Neuronal stem cell (in vitro differentiated cells): ENCODE results near the gene MRPL58.

Experiments used
- DNase-seq: peaks from one replicate; pipeline ENCODE4 v3.0.0-alpha.2; 2013; ENCODE audit warnings: low spot score
- H2AFZ ChIP-seq: one replicate; pipeline ENCODE4 v1.6.1; 2013; ENCODE audit warnings: mild to moderate bottlenecking, low read length, inconsistent platforms
- H2AK5ac ChIP-seq: 2 replicates; pipeline ENCODE4 v1.6.1; 2013; ENCODE audit warnings: low read depth, mild to moderate bottlenecking, inconsistent platforms, low read length, moderate library complexity, mixed read lengths
- H2BK120ac ChIP-seq: 2 replicates; pipeline ENCODE4 v1.6.1; 2013; ENCODE audit warnings: low read depth, mild to moderate bottlenecking, inconsistent platforms, low read length, moderate library complexity, mixed read lengths
- H2BK12ac ChIP-seq: one replicate; pipeline ENCODE4 v1.6.1; 2013; ENCODE audit warnings: low read length, inconsistent platforms
- H2BK15ac ChIP-seq: 2 replicates; pipeline ENCODE4 v1.6.1; 2013; ENCODE audit warnings: mild to moderate bottlenecking, low read length, inconsistent platforms, mixed read lengths
- H2BK5ac ChIP-seq: one replicate; pipeline ENCODE4 v1.6.1; 2013; ENCODE audit warnings: inconsistent platforms, mild to moderate bottlenecking, low read length, moderate library complexity
- H3K14ac ChIP-seq: one replicate; pipeline ENCODE4 v1.6.1; 2013; ENCODE audit warnings: low read length, inconsistent platforms
- H3K18ac ChIP-seq: 2 replicates; pipeline ENCODE4 v1.6.1; 2013; ENCODE audit warnings: low read length, inconsistent platforms
- H3K23ac ChIP-seq: 2 replicates; pipeline ENCODE4 v1.6.1; 2013; ENCODE audit warnings: low read depth, mild to moderate bottlenecking, mixed read lengths, low read length, inconsistent platforms; ENCODE audit not compliant: poor library complexity
- H3K27ac ChIP-seq: replicated peaks from 3 replicates; pipeline ENCODE4 v1.5.1; 2013; ENCODE audit warnings: low read length, inconsistent platforms
- H3K27me3 ChIP-seq, 3 experiments: 2 replicates each; pipeline ENCODE4 v1.6.1; 2013; ENCODE audit warnings: low read length in 3 of 3, mild to moderate bottlenecking in 2 of 3, inconsistent platforms in 1 of 3, low read depth in 1 of 3, mixed read lengths in 1 of 3, moderate library complexity in 1 of 3; ENCODE audit not compliant: control insufficient read depth in 3 of 3, insufficient read depth in 3 of 3
- H3K36me3 ChIP-seq, 2 donors: replicated peaks in 1 of 2; 2 replicates each; pipeline ENCODE4 v1.6.1; 2013; ENCODE audit warnings: low read length in 2 of 2; ENCODE audit not compliant: control insufficient read depth in 2 of 2, insufficient read depth in 2 of 2
- H3K4ac ChIP-seq: 2 replicates; pipeline ENCODE4 v1.6.1; 2013; ENCODE audit warnings: inconsistent platforms, mild to moderate bottlenecking, low read length, moderate library complexity
- H3K4me1 ChIP-seq, 2 donors: 1 replicate in 1 of 2; 2 replicates in 1 of 2; pipeline ENCODE4 v1.6.1; 2013; ENCODE audit warnings: low read length in 2 of 2, low read depth in 1 of 2; ENCODE audit not compliant: control insufficient read depth in 2 of 2, insufficient read depth in 1 of 2
- H3K4me2 ChIP-seq: one replicate; pipeline ENCODE4 v1.6.1; 2013; ENCODE audit warnings: mild to moderate bottlenecking, low read length, inconsistent platforms; ENCODE audit not compliant: insufficient read depth, poor library complexity, severe bottlenecking
- H3K4me3 ChIP-seq, 2 donors: 2 replicates each; pipeline ENCODE4 v1.5.1; 2013; ENCODE audit warnings: low read length in 2 of 2, mild to moderate bottlenecking in 2 of 2, inconsistent platforms in 1 of 2, moderate library complexity in 1 of 2
- H3K79me1 ChIP-seq: one replicate; pipeline ENCODE4 v1.6.1; 2013; ENCODE audit warnings: low read depth, mild to moderate bottlenecking, inconsistent platforms, low read length, moderate library complexity
- H3K9ac ChIP-seq: one replicate; pipeline ENCODE4 v1.6.1; 2013; ENCODE audit warnings: mild to moderate bottlenecking, low read depth, low read length, inconsistent platforms; ENCODE audit not compliant: poor library complexity
- H3K9me3 ChIP-seq, 2 donors: replicated peaks in 1 of 2; 2 replicates each; pipeline versions ENCODE3 to v1.6.1; 2013; ENCODE audit warnings: low read length in 2 of 2, mild to moderate bottlenecking in 2 of 2, inconsistent platforms in 1 of 2, low read depth in 1 of 2, mixed read lengths in 1 of 2, moderate library complexity in 1 of 2; ENCODE audit not compliant: control insufficient read depth in 2 of 2, insufficient read depth in 1 of 2
- H4K8ac ChIP-seq: one replicate; pipeline ENCODE4 v1.6.1; 2013; ENCODE audit warnings: low read depth, mild to moderate bottlenecking, inconsistent platforms, low read length, moderate library complexity
- H4K91ac ChIP-seq: one replicate; pipeline ENCODE4 v1.6.1; 2013; ENCODE audit warnings: low read length, low read depth, mild to moderate bottlenecking, inconsistent platforms; ENCODE audit not compliant: poor library complexity
- WGBS, 2 donors: extraction: QIAGEN DNeasy Blood & Tissue Kit; methylation state at CpG; one replicate each; pipeline ENCODE4 v1.1.7; 2013; ENCODE audit warnings: missing lambda C conversion rate in 2 of 2, mixed read lengths in 1 of 2; ENCODE audit not compliant: insufficient read length in 2 of 2, insufficient replicate concordance in 1 of 2; ENCODE audit errors: extremely low coverage in 2 of 2; 5-methylcytosine and 5-hydroxymethylcytosine counted together

The MRPL58 gene

DNA sequence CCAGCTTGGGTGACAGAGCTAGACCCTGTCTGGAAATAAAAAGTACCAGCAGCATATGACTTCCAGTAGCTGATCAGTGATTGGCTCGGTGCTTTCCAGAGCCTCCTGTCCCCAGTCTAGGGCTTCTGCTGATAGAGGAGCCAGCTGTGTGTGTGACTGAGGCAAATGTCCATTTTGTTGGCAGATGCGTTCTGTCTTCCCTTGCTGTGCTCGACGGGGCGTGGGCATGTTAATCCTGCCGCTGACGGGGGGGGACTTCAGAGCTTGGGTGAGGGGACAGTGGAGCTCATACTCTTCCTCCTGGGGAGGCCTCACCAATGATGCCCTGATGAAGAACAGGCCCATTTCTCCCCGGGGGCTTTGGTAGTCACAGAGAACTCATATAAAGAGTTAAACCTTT is 49.1 kb downstream of the MRPL58 start:
- no peaks in the 10 kb centered on the region for H3K9me3 ChIP-seq
- no peaks in the 10 kb centered on the region for H3K4me1 ChIP-seq
- no peak overlapping the region for H3K4me2 ChIP-seq
- no peak overlapping the region for H2AFZ ChIP-seq
- H2BK120ac ChIP-seq: no peak overlapping the region
- no peak overlapping the region for H2BK15ac ChIP-seq
- no peak overlapping the region for H2AK5ac ChIP-seq
- H2BK12ac ChIP-seq: no peak overlapping the region
- H3K18ac ChIP-seq: no peak overlapping the region
- no peak for DNase-seq
- no CpG with 5 or more reads among the region's 8 CpGs for WGBS, 2 donors
- H3K14ac ChIP-seq: no peak overlapping the region
- no peak overlapping the region for H3K4ac ChIP-seq
- H3K27ac ChIP-seq: no peak overlapping the region
- no peak overlapping the region for H2BK5ac ChIP-seq
- peaks cover 44 to 79% of the 10 kb centered on the region in 2 donors for H3K36me3 ChIP-seq
- no peak overlapping the region for H4K8ac ChIP-seq
- no peaks in the 10 kb centered on the region for H3K79me1 ChIP-seq
- H3K23ac ChIP-seq: no peak overlapping the region
- H3K9ac ChIP-seq: no peak overlapping the region
- H4K91ac ChIP-seq: no peak overlapping the region
- H3K4me3 ChIP-seq: no peak overlapping the region
- no peaks in the 10 kb centered on the region for H3K27me3 ChIP-seq

DNA sequence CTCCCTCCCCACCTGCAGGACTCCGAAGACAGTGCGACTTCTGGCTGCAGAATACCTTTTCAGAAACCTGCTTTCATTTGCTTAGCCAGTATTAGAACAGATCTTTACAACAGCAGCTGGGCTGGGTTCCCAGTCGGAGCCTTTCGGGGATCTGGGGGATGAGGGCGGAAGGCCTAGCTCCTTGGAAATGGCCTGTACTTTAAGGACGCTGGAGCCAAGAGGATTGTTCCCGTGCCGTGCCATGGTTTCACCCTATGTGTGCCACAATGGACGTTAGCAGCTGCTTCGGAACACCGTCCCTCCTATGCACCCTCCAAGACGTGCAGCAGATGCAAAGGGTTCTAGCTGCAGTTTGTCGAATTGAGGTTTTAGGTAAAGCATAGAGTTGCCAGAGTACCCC is 50.7 kb downstream of the MRPL58 start:
- WGBS, 2 donors: no CpG with 5 or more reads among the region's 13 CpGs
- Histone ChIP-seq H3K27ac (no peak overlapping the region), H3K18ac (no peak overlapping the region), H3K4me3 (no peak overlapping the region), H2AFZ (no peak overlapping the region), H2BK12ac (no peak overlapping the region), H3K4me2 (no peak overlapping the region), H3K9me3 (no peaks in the 10 kb centered on the region), H3K9ac (no peak overlapping the region), H3K23ac (no peak overlapping the region), H4K8ac (no peak overlapping the region), H2AK5ac (no peak overlapping the region), H4K91ac (no peak overlapping the region), H3K79me1 (no peaks in the 10 kb centered on the region), H3K27me3 (no peaks in the 10 kb centered on the region), H2BK15ac (no peak overlapping the region), H3K4me1 (no peaks in the 10 kb centered on the region), H3K14ac (no peak overlapping the region), H2BK120ac (no peak overlapping the region), H3K4ac (no peak overlapping the region), H3K36me3 (peaks cover 44 to 66% of the 10 kb centered on the region in 2 donors), H2BK5ac (no peak overlapping the region)
- no peak for DNase-seq

DNA sequence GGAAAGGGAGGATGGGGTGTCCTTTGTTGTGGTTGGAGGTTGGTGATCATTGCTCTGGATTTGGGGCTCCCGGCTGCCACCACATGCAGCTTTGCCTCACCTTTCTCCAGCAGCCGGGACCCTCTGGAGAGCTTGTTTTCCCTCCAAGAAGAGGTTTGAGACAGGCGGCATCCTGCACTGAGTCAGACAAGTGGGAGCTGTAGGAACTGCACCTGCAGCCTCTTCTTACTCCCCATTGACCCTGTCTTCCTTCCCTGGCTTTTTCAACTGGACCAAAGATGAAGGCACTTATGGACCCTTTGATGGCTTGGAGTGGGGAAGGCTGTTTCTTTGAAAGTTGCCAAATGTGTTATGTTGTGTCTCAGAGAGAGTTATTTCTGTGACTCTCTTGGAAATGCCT is 51.2 kb downstream of the MRPL58 start:
- Histone ChIP-seq H3K9me3 (no peaks in the 10 kb centered on the region), H2BK15ac (no peak overlapping the region), H2AFZ (no peak overlapping the region), H3K27me3 (no peaks in the 10 kb centered on the region), H2AK5ac (no peak overlapping the region), H4K91ac (no peak overlapping the region), H3K23ac (no peak overlapping the region), H3K14ac (no peak overlapping the region), H3K4me2 (no peak overlapping the region), H2BK12ac (no peak overlapping the region), H3K79me1 (no peaks in the 10 kb centered on the region), H3K9ac (no peak overlapping the region), H3K4ac (no peak overlapping the region), H3K27ac (no peak overlapping the region), H4K8ac (no peak overlapping the region), H3K4me1 (no peaks in the 10 kb centered on the region), H2BK120ac (no peak overlapping the region), H3K36me3 (peaks cover 44 to 66% of the 10 kb centered on the region in 2 donors), H3K18ac (no peak overlapping the region), H2BK5ac (no peak overlapping the region), H3K4me3 (no peak overlapping the region)
- no peak for DNase-seq
- no CpG with 5 or more reads among the region's 3 CpGs for WGBS, 2 donors

DNA sequence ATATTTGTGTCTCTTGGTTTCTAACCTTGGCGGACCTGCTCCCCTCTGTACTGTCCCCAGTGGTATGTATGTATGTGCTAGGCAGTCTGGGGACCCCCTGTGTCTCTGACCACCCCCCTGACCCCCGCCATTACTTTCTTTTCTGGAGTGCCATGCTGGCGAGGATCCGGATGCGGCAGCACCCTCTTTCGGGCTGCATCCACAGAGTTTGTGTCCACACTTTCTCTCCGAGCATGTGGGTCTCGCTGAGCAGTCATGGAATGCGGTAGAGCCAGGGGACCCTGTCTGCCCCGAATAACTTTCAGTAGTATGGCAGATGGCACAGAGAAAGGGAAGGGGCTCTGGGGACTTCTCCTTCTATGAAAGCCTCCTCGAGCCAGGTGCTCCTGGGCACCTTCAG is 51.6 kb downstream of the MRPL58 start:
- peaks cover 44 to 66% of the 10 kb centered on the region in 2 donors for H3K36me3 ChIP-seq

More for the DNA sequence above, 51.6 kb downstream of the MRPL58 start:
- Histone ChIP-seq H3K9ac (no peak overlapping the region), H2BK5ac (no peak overlapping the region), H3K27me3 (no peaks in the 10 kb centered on the region), H3K79me1 (no peaks in the 10 kb centered on the region), H3K4ac (no peak overlapping the region), H3K18ac (no peak overlapping the region), H2BK12ac (no peak overlapping the region), H2AK5ac (no peak overlapping the region), H3K4me2 (no peak overlapping the region), H4K8ac (no peak overlapping the region), H2AFZ (no peak overlapping the region), H2BK15ac (no peak overlapping the region), H3K4me3 (no peak overlapping the region), H3K14ac (no peak overlapping the region), H3K27ac (no peak overlapping the region), H3K4me1 (no peaks in the 10 kb centered on the region), H2BK120ac (no peak overlapping the region), H3K9me3 (no peaks in the 10 kb centered on the region), H4K91ac (no peak overlapping the region), H3K23ac (no peak overlapping the region)
- no CpG with 5 or more reads among the region's 11 CpGs for WGBS, 2 donors
- DNase-seq: no peak
